ENCODE data around the gene SLC17A6. TPM values are rescaled to one million over a fixed set of nuclear protein-coding genes. Genes with fewer than 3 reads are reported as not detected.

SLC17A6 gene
- not detected for total RNA-seq (2021; ENCODE audit: unreplicated experiment)
- polyA plus RNA-seq (2012) = not detected in 2 replicates
- not detected for Bru-seq, nascent RNA
- BruChase-seq, experiment 1, labeled RNA remaining after a 6-hour chase = not detected
- not detected for BruChase-seq, experiment 2, labeled RNA remaining after a 2-hour chase
- long read RNA-seq = 0 reads

GRCh38 chr11:22337596-22338485, at the start of gene SLC17A6:
TSS of gene SLC17A6 (plus strand) at chr11:22338381. CDS start at chr11:22338534, 153 bp downstream.
- no peak for DNase-seq (ENCODE audit: low read depth, low spot score)
- H3K9me3 ChIP-seq (ENCODE audit: control insufficient read depth in 1 of 2, insufficient read depth in 1 of 2, low read depth in 1 of 2, low read length in 2 of 2) = no peaks in the 10 kb centered on the region
- H3K27me3 ChIP-seq (ENCODE audit: insufficient read depth, low read length) = no peaks in the 10 kb centered on the region
- no TSS peak for BruUV-seq (replicated peaks)
- TF ChIP-seq CBX3 (IDR thresholded peaks at IDR 0.05; ENCODE audit: low read depth) (no peak), REST (IDR thresholded peaks at IDR 0.05; ENCODE audit: low read depth) (peak; percentile 67)
- H3K9ac ChIP-seq (ENCODE audit: low read length) = no peak within 1 kb of the TSS
- ChIA-PET RAD21 (ENCODE audit: low non-redundant PET in 1 of 2, low total read pairs in 2 of 2, uncharacterized antibody in 2 of 2, unreplicated experiment in 2 of 2) (no interaction called here), POLR2A (no interaction called here), CTCF (no interaction called here)
- no peak within 1 kb of the TSS for H3K27ac ChIP-seq (ENCODE audit: low read depth, low read length)
- no peaks in the 10 kb centered on the region for H3K36me3 ChIP-seq (ENCODE audit: control insufficient read depth in 1 of 2, insufficient read depth in 2 of 2, low read length in 2 of 2)
- intact Hi-C loops (cut with micrococcal nuclease) = no loop called here
- H3K4me3 ChIP-seq (replicated peaks in 1 of 2; ENCODE audit: low read depth in 1 of 2, low read length in 2 of 2) = no peak within 1 kb of the TSS
- no peaks in the 10 kb centered on the region for H3K79me2 ChIP-seq (ENCODE audit: insufficient read depth, low read length)
- no peak for ATAC-seq
- H3K4me1 ChIP-seq (ENCODE audit: control insufficient read depth in 1 of 2, insufficient read depth in 2 of 2, low read length in 2 of 2) = no peaks in the 10 kb centered on the region
- H2AFZ ChIP-seq (ENCODE audit: low read depth, low read length, poor library complexity, severe bottlenecking) = no peak within 1 kb of the TSS
- H3K9me2 ChIP-seq (ENCODE audit: insufficient read depth) = no peaks in the 10 kb centered on the region
- H4K20me1 ChIP-seq (ENCODE audit: insufficient read depth) = no peaks in the 10 kb centered on the region
- no peak within 1 kb of the TSS for H3K4me2 ChIP-seq (ENCODE audit: low read length)

- DNase-seq (ENCODE audit: low read depth, low spot score) (no peak), ATAC-seq (no peak)
- H3K27me3 ChIP-seq (ENCODE audit: insufficient read depth, low read length) = 0 out of 2 replicates have a peak, but pooled peaks cover 3% of the 10 kb centered on the region
- no peaks in the 10 kb centered on the region for H3K9me2 ChIP-seq (ENCODE audit: insufficient read depth)
- intact Hi-C loops (cut with micrococcal nuclease) = no loop called here
- CTCF ChIA-PET = interaction anchor here (1.1 kb wide), 1 partner anchor 132 kb away, joined by 4 read pairs; no protein-coding TSS in a partner anchor
- H3K27ac ChIP-seq (ENCODE audit: low read depth, low read length) = no peak overlapping the region
- no peak for TF ChIP-seq ZFX (IDR thresholded peaks at IDR 0.05)
- no peak for TF ChIP-seq REST (IDR thresholded peaks at IDR 0.05; ENCODE audit: low read depth)
- TF ChIP-seq CEBPB (IDR thresholded peaks at IDR 0.05; ENCODE audit: low read depth) = no peak
- TF ChIP-seq ZBTB33 (IDR thresholded peaks at IDR 0.05; ENCODE audit: extremely low read depth, insufficient replicate concordance, low read length) = no peak
- TF ChIP-seq YY1 (IDR thresholded peaks at IDR 0.05; ENCODE audit: extremely low read depth, insufficient replicate concordance, low read depth, low read length) = no peak
- TF ChIP-seq POLR2A (IDR thresholded peaks at IDR 0.05; ENCODE audit: borderline replicate concordance, extremely low read depth, insufficient read depth, insufficient read length) = no peak
- H4K20me1 ChIP-seq (ENCODE audit: insufficient read depth) = no peaks in the 10 kb centered on the region
- RAD21 ChIA-PET (ENCODE audit: low non-redundant PET in 1 of 2, low total read pairs in 2 of 2, uncharacterized antibody in 2 of 2, unreplicated experiment in 2 of 2) = no interaction called here
- no peak overlapping the region for H3K4me3 ChIP-seq (replicated peaks in 1 of 2; ENCODE audit: low read depth in 1 of 2, low read length in 2 of 2)
- no peak overlapping the region for H3K4me2 ChIP-seq (ENCODE audit: low read length)
- POLR2A ChIA-PET = no interaction called here
- no peak overlapping the region for H3K9ac ChIP-seq (ENCODE audit: low read length)
- H3K4me1 ChIP-seq (ENCODE audit: control insufficient read depth in 1 of 2, insufficient read depth in 2 of 2, low read length in 2 of 2) = no peaks in the 10 kb centered on the region
- no TSS peak for BruUV-seq (replicated peaks)
- no peaks in the 10 kb centered on the region for H3K79me2 ChIP-seq (ENCODE audit: insufficient read depth, low read length)
- H2AFZ ChIP-seq (ENCODE audit: low read depth, low read length, poor library complexity, severe bottlenecking) = no peak overlapping the region
- no peaks in the 10 kb centered on the region for H3K36me3 ChIP-seq (ENCODE audit: control insufficient read depth in 1 of 2, insufficient read depth in 2 of 2, low read length in 2 of 2)
- H3K9me3 ChIP-seq (ENCODE audit: control insufficient read depth in 1 of 2, insufficient read depth in 1 of 2, low read depth in 1 of 2, low read length in 2 of 2) = no peaks in the 10 kb centered on the region
These were observed 35.8 kb upstream of the SLC17A6 start for GRCh38 chr11:22302368-22302767.

All from HCT116 (cell line).